Muscle of arm (tissue), 12 donors: Measurements from ENCODE around the gene SMIM7. TPM values are rescaled to one million over a fixed set of nuclear protein-coding genes. Genes with fewer than 3 reads are reported as not detected.

Experiments used
- DNase-seq: peaks from one replicate; pipeline ENCODE4 v3.0.0-alpha.2; 2013
- polyA plus RNA-seq, 12 donors: library from polyadenylated mRNA; unstranded; fragments of 120-200 nt; gene quantifications; one replicate each; pipeline ENCODE4 v1.2.1, GENCODE V29; 2013; ENCODE audit not compliant: insufficient read length in 12 of 12

The SMIM7 gene
- polyA plus RNA-seq, 12 donors = 30.4 to 61.9 (median 53.9) TPM; not detected in 1

- DNase-seq = no peak
Observed at GRCh38 chr19:16600824-16601223, 59.1 kb downstream of the SMIM7 start.

GRCh38 chr19:16599655-16600346 is 60.1 kb downstream of the SMIM7 start:
- DNase-seq = no peak

DNA sequence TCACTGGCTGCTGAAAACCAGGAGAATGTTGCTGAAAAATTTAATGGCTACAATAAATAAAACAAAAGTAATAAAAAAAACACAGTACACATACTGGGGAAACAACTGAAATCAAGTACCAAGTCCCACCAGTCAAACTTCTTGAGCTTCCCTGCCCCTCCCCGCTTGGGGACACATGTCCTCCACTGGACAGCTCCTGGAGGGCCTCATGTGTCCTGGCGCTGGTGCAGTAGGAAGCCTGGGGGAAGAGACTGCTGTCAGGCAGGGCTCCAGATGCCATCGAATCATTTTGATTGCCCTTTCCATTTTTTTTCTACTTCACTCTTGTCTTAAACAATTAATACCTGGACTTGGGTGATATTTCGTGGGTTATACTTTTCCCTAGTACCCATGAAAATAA is 61.1 kb downstream of the SMIM7 start:
- DNase-seq = no peak

GRCh38 chr19:16596399-16596798 is 63.5 kb downstream of the SMIM7 start:
- DNase-seq = no peak

Other genes starting within 250 kb of the SMIM7 start
- 10 to 100 TPM in 11 of 12 donors, not detected in 1; 19.8 to 42.1 (median 23.4) TPM for gene EPS15L1, start 188.2 kb downstream of the SMIM7 start, polyA plus RNA-seq
- gene CALR3, start 164.0 kb downstream of the SMIM7 start, polyA plus RNA-seq = not detected
- gene C19orf44, start 163.8 kb downstream of the SMIM7 start, polyA plus RNA-seq = 10 to 100 TPM in 1 of 12 donors, 1 to 10 TPM in 9, not detected in 2; 4.8 to 10.4 (median 7.3) TPM
- 10 to 100 TPM in 11 of 12 donors, not detected in 1; 23.0 to 43.1 (median 27.5) TPM for gene CHERP, start 117.7 kb downstream of the SMIM7 start, polyA plus RNA-seq
- 10 to 100 TPM in 11 of 12 donors, not detected in 1; 27.4 to 39.6 (median 30.9) TPM for gene SLC35E1, start 87.7 kb downstream of the SMIM7 start, polyA plus RNA-seq
- gene MED26, start 31.9 kb downstream of the SMIM7 start, polyA plus RNA-seq = 1 to 10 TPM in 11 of 12 donors, not detected in 1; 4.6 to 7.7 (median 6.1) TPM
- 100 to 1,000 TPM in 8 of 12 donors, 10 to 100 TPM in 3, not detected in 1; 35.1 to 203 (median 114) TPM for gene TMEM38A, start 995 bp upstream of the SMIM7 start, polyA plus RNA-seq
- under 1 TPM in 10 of 12 donors, not detected in 2; 0.04 to 0.25 (median 0.12) TPM for gene NWD1, start 59.7 kb upstream of the SMIM7 start, polyA plus RNA-seq
- 10 to 100 TPM in 11 of 12 donors, not detected in 1; 29.9 to 62.6 (median 36.1) TPM for gene SIN3B, start 169.3 kb upstream of the SMIM7 start, polyA plus RNA-seq
- gene F2RL3, start 228.9 kb upstream of the SMIM7 start, polyA plus RNA-seq = 1 to 10 TPM in 1 of 12 donors, under 1 TPM in 9, not detected in 2; 0.19 to 1.0 (median 0.38) TPM